NK-92 (cell line): ENCODE data around the gene LHX4.
"Not testable (repeated sequence)": the region's sequence is repeated elsewhere in the genome, so short reads cannot be mapped to it uniquely, and the experiment has no call there.

Experiments
- DNase-seq: peaks from one replicate; lab custom pipeline; 2025; ENCODE audit not compliant: unreplicated experiment; lab: John Stamatoyannopoulos, UW

The LHX4 gene

GRCh38 chr1:180196436-180197003 is 33.5 kb upstream of the LHX4 start:
- no peak for DNase-seq

GRCh38 chr1:180197231-180197630 is 32.8 kb upstream of the LHX4 start:
- no peak for DNase-seq

GRCh38 chr1:180198196-180198595 is 31.9 kb upstream of the LHX4 start:
- DNase-seq = no peak

- DNase-seq = no peak
Measured at GRCh38 chr1:180198611-180199010, 31.5 kb upstream of the LHX4 start.

GRCh38 chr1:180199018-180199417 is 31.0 kb upstream of the LHX4 start:
- DNase-seq = no peak

- no peak for DNase-seq
Measured at GRCh38 chr1:180201451-180202200, 28.4 kb upstream of the LHX4 start.

GRCh38 chr1:180202588-180202987 is 27.5 kb upstream of the LHX4 start:
- not testable (repeated sequence) for DNase-seq

- DNase-seq = no peak
Measured at GRCh38 chr1:180204231-180204630, 25.8 kb upstream of the LHX4 start.

- DNase-seq = no peak
Measured at GRCh38 chr1:180206581-180206980, 23.5 kb upstream of the LHX4 start.

- no peak for DNase-seq
Measured at GRCh38 chr1:180208264-180208663, 21.8 kb upstream of the LHX4 start.

- DNase-seq = no peak
Measured at GRCh38 chr1:180210008-180210620, 19.9 kb upstream of the LHX4 start.

- DNase-seq = no peak
Measured at GRCh38 chr1:180211156-180211859, 18.8 kb upstream of the LHX4 start.

GRCh38 chr1:180211860-180212229 is 18.2 kb upstream of the LHX4 start:
- DNase-seq = no peak

GRCh38 chr1:180213401-180214170 is 16.5 kb upstream of the LHX4 start:
- no peak for DNase-seq

GRCh38 chr1:180215856-180216625 is 14.0 kb upstream of the LHX4 start:
- no peak for DNase-seq

GRCh38 chr1:180217006-180217405 is 13.1 kb upstream of the LHX4 start:
- no peak for DNase-seq

GRCh38 chr1:180218806-180219765 is 11.0 kb upstream of the LHX4 start:
- no peak for DNase-seq

- DNase-seq = no peak
Measured at GRCh38 chr1:180219776-180220175, 10.3 kb upstream of the LHX4 start.

GRCh38 chr1:180221462-180221861 is 8.6 kb upstream of the LHX4 start:
- no peak for DNase-seq
